ENCODE data around the gene ATP5F1B. TPM values are rescaled to one million over a fixed set of nuclear protein-coding genes. Genes with fewer than 3 reads are reported as not detected.
A peak's percentile ranks its signal among the peaks of the same experiment; 100 is the strongest.

ATP5F1B gene
- total and polyA plus RNA-seq, 2 of the 8 experiments (the other 6 are each of a cell fraction or from before 2014, with no cell fraction given) = 900 to 1,522 TPM

DNA sequence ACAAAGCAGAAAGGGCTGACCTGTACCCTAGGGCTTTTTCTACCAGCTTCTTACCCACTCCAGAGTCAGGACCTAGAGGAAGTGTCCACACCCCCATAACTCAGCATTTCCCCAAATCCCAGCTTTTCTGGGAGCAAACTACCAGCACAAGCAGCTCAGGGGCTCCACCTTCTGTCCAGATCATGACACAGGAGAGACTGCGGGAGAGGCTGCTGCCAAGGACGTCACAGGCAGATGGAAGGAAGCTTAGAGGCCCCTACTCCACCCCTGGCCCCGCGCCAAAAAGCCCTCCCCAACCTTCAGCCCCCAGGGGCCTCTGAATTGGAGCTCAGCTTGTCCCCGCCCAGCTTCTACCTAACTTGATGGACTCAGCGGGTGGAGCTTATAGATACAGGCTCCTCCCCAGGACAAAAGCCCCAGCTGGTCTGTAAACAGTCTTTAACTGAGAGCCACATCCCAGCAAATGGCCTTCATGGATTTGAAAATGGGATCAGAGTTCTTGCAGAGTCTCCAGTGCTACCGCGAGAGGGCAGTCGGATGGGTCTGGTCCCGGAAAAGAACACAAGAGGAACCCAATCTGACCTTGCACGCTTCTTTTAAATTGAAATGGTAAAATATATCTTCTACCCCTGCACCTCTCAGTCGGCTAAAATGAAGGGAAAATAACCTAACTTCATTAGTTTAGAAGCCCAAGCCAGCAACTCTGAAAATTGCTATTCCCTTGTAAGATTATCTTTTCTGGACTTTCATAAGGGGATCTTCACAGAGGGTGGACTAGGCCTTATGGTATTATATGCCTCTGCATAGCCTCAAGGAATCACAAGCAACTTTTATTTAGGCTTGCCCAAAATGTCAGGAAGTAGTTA, 8.9 kb downstream of the ATP5F1B start (continued):
- no peak for TF ChIP-seq EZH2 (IDR thresholded peaks at IDR 0.05; ENCODE audit: low read depth, low read length, severe bottlenecking)
- peak in 1 of 2 experiments; percentile 72; a peak in 1 of 3 replicates for TF ChIP-seq EP300 (IDR thresholded peaks at IDR 0.05; ENCODE audit: borderline replicate concordance in 1 of 2, low read depth in 2 of 2, low read length in 2 of 2)
- peak; percentile 75 for TF ChIP-seq CHD2 (IDR thresholded peaks at IDR 0.05; ENCODE audit: low read length)
- TF ChIP-seq, protein P1, sequence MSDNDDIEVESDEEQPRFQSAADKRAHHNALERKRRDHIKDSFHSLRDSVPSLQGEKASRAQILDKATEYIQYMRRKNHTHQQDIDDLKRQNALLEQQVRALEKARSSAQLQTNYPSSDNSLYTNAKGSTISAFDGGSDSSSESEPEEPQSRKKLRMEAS (IDR thresholded peaks at IDR 0.05) = no peak
- no peak for TF ChIP-seq RBBP5 (IDR thresholded peaks at IDR 0.05; ENCODE audit: borderline replicate concordance, low read depth, low read length)
- TF ChIP-seq JUN (IDR thresholded peaks at IDR 0.05; ENCODE audit: low read depth, low read length) = no peak
- TF ChIP-seq MAFK (IDR thresholded peaks at IDR 0.05; ENCODE audit: low read depth, low read length) = no peak
- TF ChIP-seq SIRT6 (IDR thresholded peaks at IDR 0.05; ENCODE audit: low read length) = no peak
- TF ChIP-seq SIX5 (IDR thresholded peaks at IDR 0.05; ENCODE audit: low read depth, low read length) = no peak
- peak in 1 of 2 experiments; percentile 44; a peak in 1 of 4 replicates for TF ChIP-seq HDAC2 (IDR thresholded peaks at IDR 0.05; ENCODE audit: borderline replicate concordance in 1 of 2, low read depth in 2 of 2, low read length in 2 of 2)
- peak; percentile 40; the same call in 1 of the 2 replicates for TF ChIP-seq ATF2 (IDR thresholded peaks at IDR 0.05; ENCODE audit: low read length)
- TF ChIP-seq YY1 (IDR thresholded peaks at IDR 0.05; ENCODE audit: low read depth, low read length) = 0 out of 2 replicates have a peak, but pooled peaks have one; percentile 12
- no peak for TF ChIP-seq HDAC6 (IDR thresholded peaks at IDR 0.05; ENCODE audit: low read depth, low read length)
- TF ChIP-seq CHD1 (IDR thresholded peaks at IDR 0.05; ENCODE audit: low read depth, low read length) = no peak
- no peak; the same call in 1 of the 2 replicates for TF ChIP-seq RFX5 (IDR thresholded peaks at IDR 0.05; ENCODE audit: borderline replicate concordance, low read depth, low read length)
- TF ChIP-seq SUZ12 (IDR thresholded peaks at IDR 0.05; ENCODE audit: low read length) = no peak
- TF ChIP-seq SP1 (IDR thresholded peaks at IDR 0.05; ENCODE audit: low read depth, low read length) = peak; percentile 82
- peak in 1 of 2 experiments; percentile 35; a peak in 1 of 3 replicates for TF ChIP-seq POLR2A (IDR thresholded peaks at IDR 0.05; ENCODE audit: control extremely low read depth in 1 of 2, low read depth in 2 of 2, low read length in 2 of 2)
- no peak for TF ChIP-seq NANOG (IDR thresholded peaks at IDR 0.05; ENCODE audit: insufficient read depth, low read depth, low read length, poor library complexity, severe bottlenecking)
- TF ChIP-seq TAF7 (optimal IDR thresholded peaks at IDR 0.05; ENCODE audit: borderline replicate concordance, low read depth, low read length) = no peak
- TF ChIP-seq CTBP2 (IDR thresholded peaks at IDR 0.05; ENCODE audit: borderline replicate concordance, insufficient read depth, insufficient read length, low read length) = no peak
